Endometrium (tissue), 2 donors: ENCODE measurements around the gene IGLL1.
"Not testable (repeated sequence)": the region's sequence is repeated elsewhere in the genome, so short reads cannot be mapped to it uniquely, and the experiment has no call there.

Experiments used
- FAIRE-seq: peaks from 2 replicates; lab custom pipeline; 2012; peaks lifted over from hg19 to GRCh38; lab: Jason Lieb, UNC
- donor health status: control.
- donor health status: control.

IGLL1 gene

DNA sequence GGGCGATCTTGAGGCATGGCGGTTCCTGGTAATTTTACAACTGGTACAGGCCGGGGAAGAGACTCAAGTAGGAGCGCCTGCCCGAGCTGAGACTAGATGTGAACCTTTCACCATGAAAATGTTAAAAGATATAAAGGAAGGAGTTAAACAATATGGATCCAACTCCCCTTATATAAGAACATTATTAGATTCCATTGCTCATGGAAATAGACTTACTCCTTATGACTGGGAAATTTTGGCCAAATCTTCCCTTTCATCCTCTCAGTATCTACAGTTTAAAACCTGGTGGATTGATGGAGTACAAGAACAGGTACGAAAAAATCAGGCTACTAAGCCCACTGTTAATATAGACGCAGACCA is 40.3 kb downstream of the IGLL1 start:
- not testable (repeated sequence) for FAIRE-seq

- no peak for FAIRE-seq
These were observed 40.8 kb downstream of the IGLL1 start for GRCh38 chr22:23539135-23539838.

GRCh38 chr22:23538696-23539030 is 41.4 kb downstream of the IGLL1 start:
- FAIRE-seq = not testable (repeated sequence)

GRCh38 chr22:23537830-23538695 is 42.0 kb downstream of the IGLL1 start:
- not testable (repeated sequence) for FAIRE-seq

DNA sequence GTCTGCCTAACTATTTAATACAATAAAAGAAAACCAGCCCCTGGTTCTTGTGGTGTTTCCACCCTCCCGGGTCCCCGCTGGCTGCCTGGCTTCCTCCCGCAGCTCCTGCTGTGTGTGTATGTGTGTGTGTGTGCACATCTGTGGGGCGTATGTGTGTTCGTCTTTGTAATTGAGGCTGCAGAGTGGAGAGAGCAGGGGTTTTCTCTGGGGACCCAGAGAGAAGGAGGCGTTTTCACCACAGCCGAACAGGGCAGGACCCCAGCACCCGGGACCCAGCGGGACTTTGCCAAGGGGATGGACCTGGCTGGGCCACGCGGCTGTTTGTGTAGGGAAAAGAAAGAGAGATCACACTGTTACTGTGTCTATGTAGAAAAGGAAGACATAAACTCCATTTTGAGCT is 42.7 kb downstream of the IGLL1 start:
- FAIRE-seq = no peak

GRCh38 chr22:23536821-23537345 is 43.2 kb downstream of the IGLL1 start:
- no peak for FAIRE-seq

DNA sequence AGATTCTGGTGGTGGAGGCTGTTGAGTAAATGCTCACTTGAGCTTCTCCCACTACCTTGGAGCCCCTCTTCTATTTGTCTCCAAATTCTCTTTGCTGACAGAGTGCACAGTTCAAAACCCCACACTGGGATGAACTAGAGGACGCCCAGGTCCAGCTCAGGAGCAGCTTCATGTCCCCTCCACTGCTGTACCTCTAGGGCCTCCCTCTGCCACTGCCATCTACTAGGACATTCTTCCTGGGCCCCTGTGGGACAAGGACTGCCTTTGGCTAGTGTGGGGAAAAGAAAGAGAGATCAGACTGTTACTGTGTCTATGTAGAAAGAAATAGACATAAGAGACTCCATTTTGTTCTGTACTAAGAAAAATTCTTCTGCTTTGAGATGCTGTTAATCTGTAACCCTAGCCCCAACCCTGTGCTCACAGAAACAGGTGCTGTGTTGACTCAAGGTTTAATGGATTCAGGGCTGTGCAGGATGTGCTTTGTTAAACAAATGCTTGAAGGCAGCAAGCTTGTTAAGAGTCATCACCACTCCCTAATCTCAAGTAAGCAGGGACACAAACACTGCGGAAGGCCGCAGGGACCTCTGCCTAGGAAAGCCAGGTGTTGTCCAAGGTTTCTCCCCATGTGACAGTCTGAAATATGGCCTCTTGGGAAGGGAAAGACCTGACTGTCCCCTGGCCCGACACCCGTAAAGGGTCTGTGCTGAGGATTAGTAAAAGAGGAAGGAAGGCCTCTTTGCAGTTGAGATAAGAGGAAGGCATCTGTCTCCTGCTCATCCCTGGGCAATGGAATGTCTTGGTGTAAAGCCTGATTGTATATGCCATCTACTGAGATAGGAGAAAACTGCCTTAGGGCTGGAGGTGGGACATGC is 44.1 kb downstream of the IGLL1 start:
- FAIRE-seq = not testable (repeated sequence)

GRCh38 chr22:23534851-23535717 is 45.0 kb downstream of the IGLL1 start:
- FAIRE-seq = no peak

DNA sequence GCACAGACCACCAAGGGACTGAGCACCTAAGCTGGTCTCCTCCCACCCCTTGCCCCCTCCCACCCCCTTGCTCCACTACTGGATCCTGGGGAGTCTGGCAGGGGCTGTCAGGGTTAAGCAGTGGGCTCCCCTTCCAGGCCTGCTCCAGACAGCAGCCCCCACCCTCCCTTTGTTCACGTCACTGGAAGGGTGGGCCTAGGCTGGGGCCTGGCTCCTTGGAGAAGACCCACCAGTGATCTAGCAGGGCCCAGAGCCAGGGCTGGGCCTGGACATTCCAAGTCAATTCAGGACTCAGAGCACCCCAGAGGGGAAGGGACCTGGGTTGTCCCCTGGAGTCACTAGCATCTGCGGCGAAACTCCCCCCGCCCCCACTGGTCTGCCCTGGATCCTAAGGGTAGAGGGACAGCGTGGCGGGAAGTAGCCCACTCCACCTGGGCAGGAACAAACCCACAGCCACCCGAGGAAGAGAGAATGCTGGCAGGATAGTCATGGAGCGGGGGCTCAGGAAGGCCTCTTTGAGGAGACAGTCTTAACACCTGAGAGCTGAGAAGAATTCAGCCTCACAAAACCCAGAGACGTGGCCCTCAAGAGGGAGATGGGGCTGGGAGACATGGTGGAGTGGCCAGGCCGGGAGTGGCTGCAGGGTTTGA is 45.8 kb downstream of the IGLL1 start:
- no peak for FAIRE-seq

DNA sequence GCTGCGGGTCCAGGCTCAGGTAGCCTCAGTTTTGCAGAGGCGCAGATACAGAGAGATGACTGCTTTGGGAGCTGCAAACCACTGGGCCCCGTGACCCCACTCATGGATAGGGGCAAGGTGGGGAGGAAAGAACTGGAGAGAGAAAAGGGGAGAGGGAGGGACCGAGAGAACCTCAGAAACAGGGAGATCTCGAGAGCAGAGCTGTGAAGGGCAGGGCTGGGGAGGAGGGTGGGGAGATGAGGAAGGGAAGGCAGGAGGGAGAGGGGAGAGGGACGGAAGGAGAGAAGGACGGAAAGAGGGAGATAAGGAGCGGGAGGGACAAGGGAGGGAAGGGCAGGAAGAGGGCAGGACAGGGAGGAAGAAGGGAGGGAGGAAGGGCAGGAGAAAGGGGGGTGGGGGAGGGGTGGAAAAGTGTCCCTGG is 46.3 kb downstream of the IGLL1 start:
- FAIRE-seq = no peak

GRCh38 chr22:23533328-23533762 is 46.7 kb downstream of the IGLL1 start:
- FAIRE-seq = no peak

DNA sequence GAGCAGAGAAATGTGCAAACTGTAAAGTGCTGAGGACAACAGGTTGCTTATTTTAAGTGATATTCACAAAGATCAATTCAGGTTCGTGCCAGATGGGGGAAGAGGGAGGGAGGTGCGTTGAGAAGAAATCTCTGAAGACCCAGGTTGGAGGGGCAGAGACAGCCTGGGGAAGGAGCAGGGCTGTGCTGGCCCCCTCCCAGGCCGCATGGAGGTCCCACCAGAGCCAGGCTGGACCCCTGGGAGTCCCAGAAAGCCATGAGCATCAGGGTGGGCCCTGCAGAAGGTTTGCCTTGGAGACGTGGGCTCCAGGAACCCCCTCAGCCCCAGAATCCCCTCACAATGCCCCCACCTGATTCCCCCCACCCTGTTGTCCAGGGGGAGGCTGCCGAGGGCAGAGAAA is 47.4 kb downstream of the IGLL1 start:
- no peak for FAIRE-seq

DNA sequence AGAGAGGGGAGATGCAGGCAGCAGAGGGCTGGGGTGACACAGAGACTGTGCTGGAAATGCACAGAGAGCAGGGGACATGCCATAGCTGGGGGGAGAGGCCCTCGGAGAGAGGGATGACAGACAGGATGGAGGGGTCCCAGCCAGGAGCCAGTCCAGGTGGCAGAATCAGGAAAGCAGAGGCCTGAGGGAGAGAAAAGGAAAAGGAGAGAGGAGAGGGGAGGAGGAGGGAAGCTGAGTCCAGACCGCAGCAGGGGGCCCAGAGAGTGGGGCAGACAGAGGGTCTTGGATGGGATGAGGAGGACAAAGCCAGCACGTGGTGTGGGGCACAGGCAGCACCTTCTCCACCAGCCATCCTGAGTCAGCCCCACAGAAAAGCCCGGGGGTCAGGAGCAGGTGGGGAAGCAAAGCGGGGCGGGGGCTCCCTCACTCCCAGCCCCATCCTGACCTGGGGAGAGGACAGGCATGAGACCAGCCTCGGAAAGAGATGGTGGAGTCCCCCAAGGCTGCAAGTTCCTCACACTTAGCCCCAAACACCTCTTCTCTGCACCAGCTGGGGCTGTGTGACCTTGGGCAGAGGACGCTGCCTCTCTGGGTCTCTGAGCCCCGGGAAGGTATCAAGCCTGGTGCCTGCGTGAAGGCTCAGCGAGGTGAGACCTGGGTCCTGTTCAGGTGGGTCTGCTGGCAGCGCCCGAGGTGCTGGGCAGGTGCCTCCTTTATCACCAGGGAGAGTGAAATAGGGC is 48.0 kb downstream of the IGLL1 start:
- FAIRE-seq = no peak

GRCh38 chr22:23531283-23531956 is 48.7 kb downstream of the IGLL1 start:
- no peak for FAIRE-seq

GRCh38 chr22:23530766-23531282 is 49.3 kb downstream of the IGLL1 start:
- no peak for FAIRE-seq

DNA sequence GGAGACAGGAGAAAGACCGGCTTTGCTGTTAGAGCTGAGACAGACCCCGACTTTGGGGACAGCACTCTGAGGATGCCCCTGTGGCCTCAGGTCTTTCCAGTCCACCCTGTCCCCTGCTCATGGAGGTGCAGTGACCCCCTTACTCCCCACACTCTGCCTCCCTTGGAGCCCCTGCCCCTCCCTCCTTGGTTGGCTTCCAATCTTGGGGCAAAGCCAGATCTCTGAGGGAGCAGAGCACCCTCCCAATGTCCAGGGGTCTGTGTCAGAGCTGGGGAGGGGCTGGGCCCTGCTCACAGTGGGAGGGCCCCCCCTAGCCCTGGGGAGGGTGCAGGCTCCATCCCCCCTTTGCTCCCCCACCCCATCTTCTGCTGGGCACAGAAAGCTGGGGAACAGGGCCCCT is 50.0 kb downstream of the IGLL1 start:
- no peak for FAIRE-seq

GRCh38 chr22:23529166-23530103 is 50.7 kb downstream of the IGLL1 start:
- FAIRE-seq = no peak
